Skeletal muscle tissue (tissue), 4 donors: Measurements from ENCODE around the gene IL15RA. TPM values are rescaled to one million over a fixed set of nuclear protein-coding genes. Genes with fewer than 3 reads are reported as not detected.
"Not testable (repeated sequence)": the region's sequence is repeated elsewhere in the genome, so short reads cannot be mapped to it uniquely, and the experiment has no call there.

Experiments used
- H3K27ac ChIP-seq: one replicate; pipeline ENCODE4 v1.7.0; 2013; ENCODE audit warnings: mild to moderate bottlenecking, low read depth, low read length, inconsistent platforms
- H3K27me3 ChIP-seq, 3 donors: one replicate each; pipeline ENCODE4 v1.7.0; 2013; ENCODE audit warnings: low read length in 3 of 3; ENCODE audit not compliant: control insufficient read depth in 3 of 3, insufficient read depth in 3 of 3
- H3K36me3 ChIP-seq, 3 donors: one replicate each; pipeline ENCODE4 v1.7.0; 2013; ENCODE audit warnings: low read length in 3 of 3; ENCODE audit not compliant: control insufficient read depth in 3 of 3, insufficient read depth in 3 of 3
- H3K4me1 ChIP-seq, 3 donors: one replicate each; pipeline ENCODE4 v1.7.0; 2013; ENCODE audit warnings: low read length in 3 of 3, mild to moderate bottlenecking in 3 of 3; ENCODE audit not compliant: control insufficient read depth in 3 of 3, insufficient read depth in 3 of 3
- H3K4me3 ChIP-seq, 3 donors: one replicate each; pipeline ENCODE4 v1.7.0; 2013; ENCODE audit warnings: low read length in 3 of 3
- H3K9ac ChIP-seq, 3 donors: one replicate each; pipeline ENCODE4 v1.7.0; 2013; ENCODE audit warnings: low read length in 3 of 3, mild to moderate bottlenecking in 3 of 3, moderate library complexity in 2 of 3, low read depth in 1 of 3
- H3K9me3 ChIP-seq, 3 donors: one replicate each; pipeline ENCODE4 v1.7.0; 2013; ENCODE audit warnings: low read length in 3 of 3; ENCODE audit not compliant: control insufficient read depth in 3 of 3
- total RNA-seq: library from RNA; depleted of rRNA; stranded (reverse); fragments of >200 nt; gene quantifications from one replicate; pipeline ENCODE4 v1.2.3, GENCODE V29; 2014
- donor health status: Osteomylitis.

Gene IL15RA
- total RNA-seq, 1 donor from 2014 or later, result 1.6 TPM

GRCh38 chr10:6006991-6007390, 29.6 kb upstream of the IL15RA start:
- Histone ChIP-seq H3K27ac (no peak overlapping the region), H3K4me1 (no peaks in the 10 kb centered on the region), H3K27me3 (no peaks in the 10 kb centered on the region), H3K36me3 (no peaks in the 10 kb centered on the region), H3K4me3 (no peak overlapping the region), H3K9ac (no peak overlapping the region), H3K9me3 (no peaks in the 10 kb centered on the region)

- H3K4me1 ChIP-seq, result no peaks in the 10 kb centered on the region
- no peak overlapping the region for H3K27ac ChIP-seq
- H3K36me3 ChIP-seq, result no peaks in the 10 kb centered on the region
- no peaks in the 10 kb centered on the region for H3K9me3 ChIP-seq
- H3K4me3 ChIP-seq, result no peak overlapping the region
- no peak overlapping the region for H3K9ac ChIP-seq
- H3K27me3 ChIP-seq, result no peaks in the 10 kb centered on the region
Measured at GRCh38 chr10:6006546-6006945, 29.2 kb upstream of the IL15RA start.

GRCh38 chr10:6005856-6006395, 28.6 kb upstream of the IL15RA start:
- H3K4me1 ChIP-seq, result no peaks in the 10 kb centered on the region
- H3K9ac ChIP-seq, result no peak overlapping the region
- no peaks in the 10 kb centered on the region for H3K27me3 ChIP-seq
- no peaks in the 10 kb centered on the region for H3K9me3 ChIP-seq
- H3K27ac ChIP-seq, result no peak overlapping the region
- no peak overlapping the region for H3K4me3 ChIP-seq
- no peaks in the 10 kb centered on the region for H3K36me3 ChIP-seq

- not testable (repeated sequence) for H3K9ac ChIP-seq, H3K9me3 ChIP-seq, H3K4me3 ChIP-seq, H3K27ac ChIP-seq, H3K4me1 ChIP-seq, H3K27me3 ChIP-seq, H3K36me3 ChIP-seq
Measured at GRCh38 chr10:6005161-6005804, 27.9 kb upstream of the IL15RA start.

GRCh38 chr10:6002809-6003510, 25.6 kb upstream of the IL15RA start:
- Histone ChIP-seq H3K4me1 (no peaks in the 10 kb centered on the region), H3K27me3 (peaks cover 7 to 12% (median 11%) of the 10 kb centered on the region in 3 donors), H3K36me3 (no peaks in the 10 kb centered on the region), H3K9me3 (no peaks in the 10 kb centered on the region), H3K27ac (no peak overlapping the region), H3K9ac (no peak overlapping the region), H3K4me3 (no peak overlapping the region)

- Histone ChIP-seq H3K4me3 (no peak overlapping the region), H3K27ac (no peak overlapping the region), H3K36me3 (no peaks in the 10 kb centered on the region), H3K9me3 (no peaks in the 10 kb centered on the region), H3K27me3 (peaks cover 7 to 12% (median 11%) of the 10 kb centered on the region in 3 donors), H3K4me1 (no peaks in the 10 kb centered on the region), H3K9ac (no peak overlapping the region)
Measured at GRCh38 chr10:5999440-6000165, 22.3 kb upstream of the IL15RA start.

- Histone ChIP-seq H3K4me1 (no peaks in the 10 kb centered on the region), H3K4me3 (no peak overlapping the region), H3K36me3 (no peaks in the 10 kb centered on the region), H3K9me3 (no peaks in the 10 kb centered on the region), H3K27me3 (peaks cover 7 to 12% (median 11%) of the 10 kb centered on the region in 3 donors), H3K27ac (no peak overlapping the region), H3K9ac (no peak overlapping the region)
Measured at GRCh38 chr10:5996696-5997095, 19.4 kb upstream of the IL15RA start.

- Histone ChIP-seq H3K9ac (no peak overlapping the region), H3K4me3 (no peak overlapping the region), H3K36me3 (no peaks in the 10 kb centered on the region), H3K9me3 (peaks cover 0 to 2% (median 0%) of the 10 kb centered on the region in 3 donors), H3K4me1 (peaks cover 0 to 5% (median 0%) of the 10 kb centered on the region in 3 donors), H3K27ac (no peak overlapping the region), H3K27me3 (no peaks in the 10 kb centered on the region)
Measured at GRCh38 chr10:5992398-5992797, 15.1 kb upstream of the IL15RA start.

GRCh38 chr10:5991708-5992107, 14.4 kb upstream of the IL15RA start:
- Histone ChIP-seq H3K36me3 (no peaks in the 10 kb centered on the region), H3K27ac (no peak overlapping the region), H3K4me3 (no peak overlapping the region), H3K27me3 (no peaks in the 10 kb centered on the region), H3K9me3 (peaks cover 0 to 2% (median 0%) of the 10 kb centered on the region in 3 donors), H3K4me1 (peaks cover 0 to 6% (median 0%) of the 10 kb centered on the region in 3 donors), H3K9ac (no peak overlapping the region)

- Histone ChIP-seq H3K9me3 (peaks cover 0 to 2% (median 0%) of the 10 kb centered on the region in 3 donors), H3K27ac (no peak overlapping the region), H3K36me3 (no peaks in the 10 kb centered on the region), H3K4me3 (no peak overlapping the region), H3K4me1 (peaks cover 0 to 6% (median 0%) of the 10 kb centered on the region in 3 donors), H3K9ac (no peak overlapping the region), H3K27me3 (no peaks in the 10 kb centered on the region)
Measured at GRCh38 chr10:5989756-5990155, 12.4 kb upstream of the IL15RA start.
